Smooth muscle cell (in vitro differentiated cells): Measurements from ENCODE around the gene COL20A1. TPM values are rescaled to one million over a fixed set of nuclear protein-coding genes. Genes with fewer than 3 reads are reported as not detected.

Experiments used
- DNase-seq: peaks from one replicate; lab custom pipeline; 2025; ENCODE audit not compliant: unreplicated experiment; lab: John Stamatoyannopoulos, UW
- H2AFZ ChIP-seq: fragments of 200-600 bp; sonication (generic); 2 replicates; pipeline ENCODE4 v1.6.0; 2016; ENCODE audit warnings: antibody characterized with exemption, low read depth, mild to moderate bottlenecking
- H3F3A ChIP-seq: fragments of 200-600 bp; sonication (generic); 2 replicates; pipeline ENCODE4 v1.6.0; 2017; ENCODE audit warnings: antibody characterized with exemption, low read depth
- H3K27ac ChIP-seq: fragments of 200-600 bp; sonication (generic); 2 replicates; pipeline ENCODE4 v1.5.1; 2016; ENCODE audit warnings: low read depth, mild to moderate bottlenecking
- H3K27me3 ChIP-seq: fragments of 200-600 bp; sonication (generic); 2 replicates; pipeline ENCODE4 v1.6.1; 2016; ENCODE audit warnings: low read depth, mild to moderate bottlenecking
- H3K36me3 ChIP-seq: fragments of 200-600 bp; sonication (generic); 2 replicates; pipeline ENCODE4 v1.5.1; 2016; ENCODE audit warnings: low read depth
- H3K4me1 ChIP-seq: fragments of 200-600 bp; sonication (generic); 2 replicates; pipeline ENCODE4 v1.5.1; 2016; ENCODE audit warnings: low read depth
- H3K4me2 ChIP-seq: fragments of 200-600 bp; sonication (generic); 2 replicates; pipeline ENCODE4 v1.6.0; 2016; ENCODE audit warnings: mild to moderate bottlenecking
- H3K4me3 ChIP-seq: fragments of 200-600 bp; sonication (generic); 2 replicates; pipeline ENCODE4 v1.5.1; 2016; ENCODE audit warnings: mild to moderate bottlenecking
- H3K79me2 ChIP-seq: fragments of 200-600 bp; sonication (generic); 2 replicates; pipeline ENCODE4 v1.6.0; 2016; ENCODE audit warnings: low read depth, mild to moderate bottlenecking
- H3K9ac ChIP-seq: fragments of 200-600 bp; sonication (generic); 2 replicates; pipeline ENCODE4 v1.6.0; 2016; ENCODE audit warnings: low read depth
- H3K9me3 ChIP-seq: fragments of 200-600 bp; sonication (generic); replicated peaks from 2 replicates; pipeline ENCODE4 v1.5.1; 2016; ENCODE audit warnings: low read depth
- H4K20me1 ChIP-seq: fragments of 200-600 bp; sonication (generic); 2 replicates; pipeline ENCODE4 v1.6.0; 2016; ENCODE audit warnings: low read depth
- WGBS: methylation state at CpG from one replicate; pipeline ENCODE4 v1.1.7; 2016; ENCODE audit warnings: low lambda C conversion rate; 5-methylcytosine and 5-hydroxymethylcytosine counted together
- polyA plus RNA-seq: library from polyadenylated mRNA; unstranded; fragments of >200 nt; fragmentation: Nextera tagmentation; extraction: Ambion mirVana; gene quantifications from 2 replicates; pipeline ENCODE4 v1.2.1, GENCODE V29; 2016
- total RNA-seq: library from RNA; depleted of rRNA; stranded (reverse); fragments of >200 nt; gene quantifications from 2 replicates; pipeline ENCODE4 v1.2.3, GENCODE V29; 2014
- TF ChIP-seq, protein P1 (sequence below): fragments of 200-600 bp; sonication (generic); IDR thresholded peaks from 2 replicates; pipeline ENCODE4 v1.5.1; 2017; ENCODE audit warnings: borderline replicate concordance, mild to moderate bottlenecking, antibody characterized with exemption; ENCODE audit not compliant: insufficient read depth, poor library complexity, severe bottlenecking

COL20A1 gene
- total and polyA plus RNA-seq, 2 experiments from 2014 or later = 0.23 to 0.36 TPM

DNA sequence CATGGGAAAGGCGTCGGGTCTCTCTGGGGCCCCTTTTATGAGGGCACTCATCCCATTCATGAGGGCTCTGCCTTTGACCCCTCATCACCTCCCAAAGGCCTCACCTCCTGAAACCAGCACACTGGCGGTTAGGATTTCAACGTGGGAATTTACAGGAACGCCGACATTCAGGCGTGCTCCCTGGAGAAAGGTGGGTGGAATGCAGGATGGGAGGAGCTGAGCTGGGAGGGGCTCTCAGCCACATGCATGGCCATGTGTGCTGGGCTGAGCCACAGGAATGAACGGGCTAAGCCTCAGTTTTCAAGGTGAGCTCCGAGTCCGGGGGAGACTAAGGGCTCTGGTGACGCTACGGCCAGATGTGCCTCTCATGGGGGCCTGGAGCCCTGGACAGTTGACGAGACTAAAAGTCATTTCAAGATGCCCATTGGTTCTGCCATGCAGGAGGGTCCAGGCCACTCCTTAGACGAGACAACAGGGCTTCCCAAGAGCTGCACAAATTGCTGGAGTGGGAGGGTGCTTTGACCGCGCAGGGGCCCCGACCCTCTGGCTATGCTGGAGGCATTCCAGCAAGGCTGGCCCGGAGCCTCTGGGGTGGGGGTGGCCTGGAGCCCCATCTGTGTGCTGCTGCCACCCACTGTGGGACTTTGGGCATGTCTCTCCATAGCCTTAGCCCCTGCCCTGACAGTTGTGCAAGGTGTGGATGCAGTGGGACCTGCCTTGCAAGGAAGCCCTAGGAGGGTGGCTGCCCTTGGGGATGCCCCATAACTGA lies 24.1 kb upstream of the COL20A1 start:
- no peaks in the 10 kb centered on the region for H3K27me3 ChIP-seq
- 50% methylated on average over 18 of the region's 18 CpGs for WGBS
- H3K4me3 ChIP-seq = no peak overlapping the region
- H3F3A ChIP-seq = peaks cover 9% of the 10 kb centered on the region
- no peak overlapping the region for H2AFZ ChIP-seq
- TF ChIP-seq, protein P1, sequence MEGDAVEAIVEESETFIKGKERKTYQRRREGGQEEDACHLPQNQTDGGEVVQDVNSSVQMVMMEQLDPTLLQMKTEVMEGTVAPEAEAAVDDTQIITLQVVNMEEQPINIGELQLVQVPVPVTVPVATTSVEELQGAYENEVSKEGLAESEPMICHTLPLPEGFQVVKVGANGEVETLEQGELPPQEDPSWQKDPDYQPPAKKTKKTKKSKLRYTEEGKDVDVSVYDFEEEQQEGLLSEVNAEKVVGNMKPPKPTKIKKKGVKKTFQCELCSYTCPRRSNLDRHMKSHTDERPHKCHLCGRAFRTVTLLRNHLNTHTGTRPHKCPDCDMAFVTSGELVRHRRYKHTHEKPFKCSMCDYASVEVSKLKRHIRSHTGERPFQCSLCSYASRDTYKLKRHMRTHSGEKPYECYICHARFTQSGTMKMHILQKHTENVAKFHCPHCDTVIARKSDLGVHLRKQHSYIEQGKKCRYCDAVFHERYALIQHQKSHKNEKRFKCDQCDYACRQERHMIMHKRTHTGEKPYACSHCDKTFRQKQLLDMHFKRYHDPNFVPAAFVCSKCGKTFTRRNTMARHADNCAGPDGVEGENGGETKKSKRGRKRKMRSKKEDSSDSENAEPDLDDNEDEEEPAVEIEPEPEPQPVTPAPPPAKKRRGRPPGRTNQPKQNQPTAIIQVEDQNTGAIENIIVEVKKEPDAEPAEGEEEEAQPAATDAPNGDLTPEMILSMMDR = no peak
- peak overlapping the region; percentile 48 for H3K4me2 ChIP-seq
- H3K4me1 ChIP-seq = peaks cover 16% of the 10 kb centered on the region
- H3K9me3 ChIP-seq = no peaks in the 10 kb centered on the region
- H3K36me3 ChIP-seq = no peaks in the 10 kb centered on the region
- peaks cover 8% of the 10 kb centered on the region for H4K20me1 ChIP-seq
- peak overlapping the region; percentile 34 for H3K27ac ChIP-seq
- DNase-seq = no peak
- H3K79me2 ChIP-seq = peaks cover 25% of the 10 kb centered on the region
- H3K9ac ChIP-seq = no peak overlapping the region

DNA sequence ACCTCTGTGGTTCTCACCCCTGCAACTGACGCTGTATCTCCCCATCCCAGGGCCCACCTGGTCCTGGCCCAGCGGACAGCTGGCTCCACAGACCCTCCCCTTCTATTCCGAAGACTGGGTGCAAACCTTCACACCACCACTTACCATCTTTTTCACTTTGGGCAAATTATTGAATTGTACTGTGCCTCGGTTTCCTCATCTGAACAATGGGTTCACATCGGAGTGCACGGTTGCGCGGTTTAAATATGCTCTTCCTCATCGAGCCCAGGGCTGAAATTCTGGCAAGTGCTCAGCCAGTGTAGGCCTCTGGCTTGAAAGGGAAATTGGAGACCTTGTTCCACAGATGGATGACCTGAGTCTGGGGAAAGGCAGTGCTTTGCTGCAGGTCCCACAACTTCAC lies 23.3 kb upstream of the COL20A1 start:
- Histone ChIP-seq H3K4me1 (peaks cover 23% of the 10 kb centered on the region), H3K27me3 (no peaks in the 10 kb centered on the region), H3K9ac (no peak overlapping the region), H3F3A (peaks cover 9% of the 10 kb centered on the region), H3K9me3 (no peaks in the 10 kb centered on the region), H4K20me1 (peaks cover 16% of the 10 kb centered on the region), H3K4me2 (no peak overlapping the region), H3K4me3 (no peak overlapping the region), H2AFZ (no peak overlapping the region), H3K27ac (no peak overlapping the region), H3K36me3 (no peaks in the 10 kb centered on the region), H3K79me2 (peaks cover 33% of the 10 kb centered on the region)
- no peak for DNase-seq
- 97% methylated on average over 9 of the region's 9 CpGs for WGBS
- TF ChIP-seq, protein P1 = no peak

DNA sequence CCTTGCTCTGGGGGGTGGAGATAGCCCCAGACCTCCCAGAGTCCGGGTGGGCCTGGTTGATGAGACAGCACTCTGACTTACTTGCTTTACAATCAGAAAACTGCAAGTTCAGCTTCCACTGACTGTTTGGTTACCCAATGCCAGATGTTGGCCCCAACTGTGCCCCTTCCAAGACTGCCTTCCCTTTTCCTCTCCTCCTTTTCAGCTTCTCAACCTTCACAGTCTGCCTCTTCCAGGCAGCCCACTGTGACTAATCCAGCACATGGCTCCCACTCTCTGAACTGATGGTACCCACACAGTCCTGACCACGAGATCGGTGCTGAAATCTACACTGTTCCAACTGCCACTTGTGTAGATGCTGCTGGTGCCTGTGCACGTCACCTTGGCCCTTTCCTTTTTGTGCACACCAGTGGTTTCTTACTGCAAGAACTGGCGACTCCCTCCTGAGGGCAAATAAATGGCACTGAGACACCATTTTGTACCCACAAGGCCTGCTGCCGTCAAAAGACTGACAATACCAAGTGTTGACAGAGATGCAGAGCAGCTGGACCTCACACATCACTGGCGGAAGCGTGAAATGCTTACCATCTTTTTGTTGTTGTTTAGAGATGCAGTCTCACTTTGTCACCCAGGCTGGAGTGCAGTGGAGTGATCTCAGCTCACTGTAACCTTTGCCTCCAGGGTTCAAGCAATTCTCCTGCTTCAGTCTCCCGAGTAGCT lies 22.2 kb upstream of the COL20A1 start:
- H3K4me1 ChIP-seq = peaks cover 23% of the 10 kb centered on the region
- H4K20me1 ChIP-seq = peaks cover 27% of the 10 kb centered on the region
- 89% methylated on average over 9 of the region's 9 CpGs for WGBS
- no peaks in the 10 kb centered on the region for H3K9me3 ChIP-seq
- no peak overlapping the region for H3K4me2 ChIP-seq
- no peak for DNase-seq
- no peak overlapping the region for H3K9ac ChIP-seq
- no peaks in the 10 kb centered on the region for H3K36me3 ChIP-seq
- peaks cover 44% of the 10 kb centered on the region for H3K79me2 ChIP-seq
- H3K4me3 ChIP-seq = no peak overlapping the region
- H2AFZ ChIP-seq = no peak overlapping the region
- H3K27me3 ChIP-seq = no peaks in the 10 kb centered on the region
- peaks cover 9% of the 10 kb centered on the region for H3F3A ChIP-seq
- TF ChIP-seq, protein P1 = no peak
- H3K27ac ChIP-seq = no peak overlapping the region
